ENCODE data around the gene CCDC57.

The CCDC57 gene

GRCh38 chr17:82238472-82239201, 26.0 kb upstream of the CCDC57 start:
- ChIA-PET POLR2A (ENCODE audit: low non-redundant PET) (no interaction called here), CTCF (interaction anchor here (0.6 to 0.7 kb wide), 2 partner anchors 47 to 85 kb away, joined by 3 read pairs; no protein-coding TSS in a partner anchor)
- DNase-seq (ENCODE audit: low spot score): peak; percentile 75
- H3K27ac ChIP-seq: peak overlapping the region; percentile 99
- TF ChIP-seq CTCF (conservative IDR thresholded peaks at IDR 0.05; ENCODE audit: low read depth): no peak

- TF ChIP-seq CTCF (conservative IDR thresholded peaks at IDR 0.05; ENCODE audit: low read depth): no peak
- ChIA-PET POLR2A (ENCODE audit: low non-redundant PET) (no interaction called here), CTCF (interaction anchor here (0.6 kb wide), 2 partner anchors 48 to 90 kb away, joined by 3 to 4 read pairs; no protein-coding TSS in a partner anchor)
- H3K27ac ChIP-seq: peak overlapping the region; percentile 99
- DNase-seq (ENCODE audit: low spot score): no peak
Measured at GRCh38 chr17:82237746-82238471, 25.3 kb upstream of the CCDC57 start.

GRCh38 chr17:82237083-82237745, 24.6 kb upstream of the CCDC57 start:
- ChIA-PET POLR2A (ENCODE audit: low non-redundant PET) (no interaction called here), CTCF (interaction anchor here (0.6 to 0.9 kb wide), 2 partner anchors 31 to 91 kb away, joined by 3 to 4 read pairs; no protein-coding TSS in a partner anchor)
- no peak for DNase-seq (ENCODE audit: low spot score)
- H3K27ac ChIP-seq: peak overlapping the region; percentile 99
- no peak for TF ChIP-seq CTCF (conservative IDR thresholded peaks at IDR 0.05; ENCODE audit: low read depth)

- ChIA-PET CTCF (interaction anchor here (0.6 to 1.6 kb wide), 4 partner anchors 30 to 245 kb away, joined by 3 to 4 read pairs (median 3); no protein-coding TSS in a partner anchor), POLR2A (ENCODE audit: low non-redundant PET) (interaction anchor here (0.6 to 1.1 kb wide), 2 partner anchors 14 to 650 kb away, joined by 4 to 5 read pairs; no protein-coding TSS in a partner anchor)
- no peak for DNase-seq (ENCODE audit: low spot score)
- peak; percentile 92 for TF ChIP-seq CTCF (conservative IDR thresholded peaks at IDR 0.05; ENCODE audit: low read depth)
- peak overlapping the region; percentile 99 for H3K27ac ChIP-seq
Measured at GRCh38 chr17:82236142-82236971, 23.7 kb upstream of the CCDC57 start.

GRCh38 chr17:82235775-82236141, 23.1 kb upstream of the CCDC57 start:
- peak overlapping the region; percentile 99 for H3K27ac ChIP-seq
- no peak for TF ChIP-seq CTCF (conservative IDR thresholded peaks at IDR 0.05; ENCODE audit: low read depth)
- POLR2A ChIA-PET (ENCODE audit: low non-redundant PET): interaction anchor here (0.6 to 1.1 kb wide), 4 partner anchors 13 to 649 kb away, joined by 3 to 5 read pairs (median 4); no protein-coding TSS in a partner anchor
- CTCF ChIA-PET: interaction anchor here (0.6 to 1.6 kb wide), 3 partner anchors 96 to 244 kb away, joined by 3 to 4 read pairs (median 3); no protein-coding TSS in a partner anchor
- no peak for DNase-seq (ENCODE audit: low spot score)
